HEK293 (cell line): Measurements from ENCODE around the gene DNAJC10.

ENCODE experiments used
- CTCF ChIP-seq: fragments of 450-650 bp; formaldehyde crosslinking; IDR thresholded peaks from 2 replicates; pipeline ENCODE4 v1.5.1; 2016; ENCODE audit warnings: missing biosample characterization, missing genetic modification characterization
- GLIS2 ChIP-seq: fragments of 450-650 bp; formaldehyde crosslinking; IDR thresholded peaks from 2 replicates; pipeline ENCODE4 v1.5.1; 2016; ENCODE audit warnings: missing biosample characterization, missing genetic modification characterization
- HOXD13 ChIP-seq: sonication (generic); formaldehyde crosslinking; IDR thresholded peaks from 2 replicates; pipeline ENCODE4 v1.8.0; 2022; ENCODE audit warnings: missing genetic modification reagents, borderline replicate concordance
- KLF1 ChIP-seq: fragments of 450-650 bp; formaldehyde crosslinking; IDR thresholded peaks from 2 replicates; pipeline ENCODE4 v1.5.1; 2016; ENCODE audit warnings: missing biosample characterization, missing genetic modification characterization
- SCRT1 ChIP-seq: fragments of 450-650 bp; formaldehyde crosslinking; IDR thresholded peaks from 2 replicates; pipeline ENCODE4 v1.5.1; 2016; ENCODE audit warnings: missing biosample characterization, missing genetic modification characterization, borderline replicate concordance
- ZBTB17 ChIP-seq: fragments of 450-650 bp; formaldehyde crosslinking; IDR thresholded peaks from 2 replicates; pipeline ENCODE4 v1.5.1; 2016; ENCODE audit warnings: missing biosample characterization, missing genetic modification characterization
- ZBTB44 ChIP-seq: fragments of 450-650 bp; IDR thresholded peaks from 2 replicates; pipeline ENCODE4 v1.5.1; 2018; ENCODE audit warnings: missing biosample characterization, mild to moderate bottlenecking, missing genetic modification characterization
- ZNF121 ChIP-seq: fragments of 450-650 bp; formaldehyde crosslinking; IDR thresholded peaks from 2 replicates; pipeline ENCODE4 v1.5.1; 2016; ENCODE audit warnings: missing biosample characterization, missing genetic modification characterization
- ZNF169 ChIP-seq: fragments of 450-650 bp; formaldehyde crosslinking; IDR thresholded peaks from 2 replicates; pipeline ENCODE4 v1.5.1; 2016; ENCODE audit warnings: missing biosample characterization, missing genetic modification characterization
- ZNF184 ChIP-seq: fragments of 450-650 bp; IDR thresholded peaks from 2 replicates; pipeline ENCODE4 v1.5.1; 2018; ENCODE audit warnings: missing biosample characterization, mild to moderate bottlenecking, missing genetic modification characterization
- ZNF2 ChIP-seq: fragments of 450-650 bp; formaldehyde crosslinking; IDR thresholded peaks from 2 replicates; pipeline ENCODE4 v1.5.1; 2016; ENCODE audit warnings: missing biosample characterization, missing genetic modification characterization
- ZNF239 ChIP-seq: fragments of 450-650 bp; formaldehyde crosslinking; IDR thresholded peaks from 2 replicates; pipeline ENCODE4 v1.5.1; 2016; ENCODE audit warnings: missing biosample characterization, missing genetic modification characterization
- ZNF354C ChIP-seq: fragments of 450-650 bp; formaldehyde crosslinking; IDR thresholded peaks from 2 replicates; pipeline ENCODE4 v1.5.1; 2016; ENCODE audit warnings: missing biosample characterization, missing genetic modification characterization, low read depth, borderline replicate concordance
- ZNF366 ChIP-seq: fragments of 450-650 bp; formaldehyde crosslinking; conservative IDR thresholded peaks from 2 replicates; pipeline ENCODE4 v1.5.1; 2016; ENCODE audit warnings: missing biosample characterization, missing genetic modification characterization
- ZNF529 ChIP-seq: fragments of 450-650 bp; formaldehyde crosslinking; IDR thresholded peaks from 2 replicates; pipeline ENCODE4 v1.5.1; 2017; ENCODE audit warnings: missing genetic modification characterization, missing biosample characterization; ENCODE audit not compliant: insufficient replicate concordance
- ZNF544 ChIP-seq: fragments of 450-650 bp; formaldehyde crosslinking; IDR thresholded peaks from 2 replicates; pipeline ENCODE4 v1.5.0; 2017; ENCODE audit warnings: missing biosample characterization, missing genetic modification characterization
- ZNF549 ChIP-seq: fragments of 450-650 bp; IDR thresholded peaks from 2 replicates; pipeline ENCODE4 v1.5.1; 2018; ENCODE audit warnings: missing biosample characterization, missing genetic modification characterization, mild to moderate bottlenecking, inconsistent platforms, moderate library complexity
- ZNF555 ChIP-seq: fragments of 450-650 bp; formaldehyde crosslinking; conservative IDR thresholded peaks from 2 replicates; pipeline ENCODE4 v1.5.1; 2017; ENCODE audit warnings: missing biosample characterization, mild to moderate bottlenecking, missing genetic modification characterization, inconsistent platforms
- ZNF600 ChIP-seq: fragments of 450-650 bp; formaldehyde crosslinking; IDR thresholded peaks from 2 replicates; pipeline ENCODE4 v1.5.1; 2016; ENCODE audit warnings: missing biosample characterization, missing genetic modification characterization
- ZNF664 ChIP-seq: fragments of 450-650 bp; formaldehyde crosslinking; IDR thresholded peaks from 2 replicates; pipeline ENCODE4 v1.5.1; 2016; ENCODE audit warnings: missing biosample characterization, missing genetic modification characterization
- ZNF677 ChIP-seq: fragments of 450-650 bp; IDR thresholded peaks from 2 replicates; pipeline ENCODE4 v1.5.0; 2018; ENCODE audit warnings: missing biosample characterization, mild to moderate bottlenecking, missing genetic modification characterization, moderate library complexity
- ZNF707 ChIP-seq: fragments of 450-650 bp; formaldehyde crosslinking; IDR thresholded peaks from 2 replicates; pipeline ENCODE4 v1.5.1; 2016; ENCODE audit warnings: missing biosample characterization, missing genetic modification characterization
- ZNF776 ChIP-seq: fragments of 450-650 bp; formaldehyde crosslinking; IDR thresholded peaks from 2 replicates; pipeline ENCODE4 v1.5.0; 2017; ENCODE audit warnings: missing biosample characterization, missing genetic modification characterization, borderline replicate concordance
- ZNF792 ChIP-seq: fragments of 450-650 bp; formaldehyde crosslinking; IDR thresholded peaks from 2 replicates; pipeline ENCODE4 v1.5.1; 2016; ENCODE audit warnings: missing biosample characterization, missing genetic modification characterization
- ZNF830 ChIP-seq: fragments of 450-650 bp; IDR thresholded peaks from 2 replicates; pipeline ENCODE4 v1.5.0; 2018; ENCODE audit warnings: missing biosample characterization, missing genetic modification characterization, low read depth, mild to moderate bottlenecking, moderate library complexity
- ZSCAN30 ChIP-seq: fragments of 450-650 bp; IDR thresholded peaks from 2 replicates; pipeline ENCODE4 v1.5.1; 2018; ENCODE audit warnings: missing biosample characterization, mild to moderate bottlenecking, missing genetic modification characterization, moderate library complexity
- ZXDB ChIP-seq: fragments of 450-650 bp; formaldehyde crosslinking; IDR thresholded peaks from 2 replicates; pipeline ENCODE4 v1.5.1; 2016; ENCODE audit warnings: missing biosample characterization, missing genetic modification characterization
- TF ChIP-seq, protein P1 (sequence below): fragments of 450-650 bp; formaldehyde crosslinking; IDR thresholded peaks from 2 replicates; pipeline ENCODE4 v1.5.1; 2016; ENCODE audit warnings: missing biosample characterization, missing genetic modification characterization, low read depth
- TF ChIP-seq, protein P2 (sequence below): fragments of 450-650 bp; formaldehyde crosslinking; IDR thresholded peaks from 2 replicates; pipeline ENCODE4 v1.5.1; 2016; ENCODE audit warnings: missing biosample characterization, missing genetic modification characterization

The DNAJC10 gene

DNA sequence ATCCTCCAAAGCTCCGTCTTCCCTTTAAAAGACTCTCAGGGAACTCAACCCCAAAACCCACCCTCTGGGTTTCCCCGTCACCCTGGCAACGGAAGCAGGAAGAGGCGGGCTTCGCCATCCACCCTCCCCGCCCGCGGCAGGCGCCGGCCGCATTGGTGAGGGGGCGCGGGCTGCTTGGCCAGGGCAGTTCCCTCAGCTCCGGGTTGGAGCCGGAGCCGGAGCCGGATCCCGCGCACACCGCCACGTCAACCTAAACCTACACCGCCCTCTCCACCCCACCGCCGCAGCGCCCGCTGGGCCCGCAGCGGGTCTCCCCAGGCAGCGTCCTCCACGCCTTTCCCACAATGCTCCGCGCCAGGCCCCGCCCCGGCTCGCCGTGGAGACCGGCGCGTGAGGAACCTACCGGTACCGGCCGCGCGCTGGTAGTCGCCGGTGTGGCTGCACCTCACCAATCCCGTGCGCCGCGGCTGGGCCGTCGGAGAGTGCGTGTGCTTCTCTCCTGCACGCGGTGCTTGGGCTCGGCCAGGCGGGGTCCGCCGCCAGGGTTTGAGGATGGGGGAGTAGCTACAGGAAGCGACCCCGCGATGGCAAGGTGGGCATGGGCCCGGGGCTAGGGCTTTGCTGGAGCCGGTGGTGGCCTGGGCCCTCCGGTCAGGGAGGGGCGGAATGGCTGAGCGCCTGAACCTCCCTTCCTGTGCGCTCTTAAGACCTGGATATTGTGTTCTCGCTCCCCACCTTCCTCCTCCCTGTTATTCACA, at the start of gene DNAJC10 (continued):
- TF ChIP-seq ZBTB44 (tag by site-specific recombination): 0 out of 2 replicates have a peak, but pooled peaks have one; percentile 2
- TF ChIP-seq ZNF529 (tag by site-specific recombination): no peak
- TF ChIP-seq ZBTB17: peak; percentile 63
- no peak; the same call in 1 of the 2 replicates for TF ChIP-seq GLIS2 (tag by site-specific recombination)
- no peak for TF ChIP-seq ZNF677 (tag by site-specific recombination)
- TF ChIP-seq ZNF121: 0 out of 2 replicates have a peak, but pooled peaks have one; percentile 15
- TF ChIP-seq SCRT1 (tag by site-specific recombination): no peak
- peak; percentile 67; the same call in 1 of the 2 replicates for TF ChIP-seq ZSCAN30
- TF ChIP-seq ZNF792 (tag by site-specific recombination): no peak
- no peak for TF ChIP-seq ZNF544 (tag by site-specific recombination)
- no peak for TF ChIP-seq ZNF555 (tag by site-specific recombination)
- no peak for TF ChIP-seq ZNF354C (tag by site-specific recombination)
- TF ChIP-seq KLF1 (tag by site-specific recombination): peak; percentile 66
- no peak for TF ChIP-seq ZNF664 (tag by site-specific recombination)
- no peak for TF ChIP-seq ZNF707 (tag by site-specific recombination)
- TF ChIP-seq, protein P1, sequence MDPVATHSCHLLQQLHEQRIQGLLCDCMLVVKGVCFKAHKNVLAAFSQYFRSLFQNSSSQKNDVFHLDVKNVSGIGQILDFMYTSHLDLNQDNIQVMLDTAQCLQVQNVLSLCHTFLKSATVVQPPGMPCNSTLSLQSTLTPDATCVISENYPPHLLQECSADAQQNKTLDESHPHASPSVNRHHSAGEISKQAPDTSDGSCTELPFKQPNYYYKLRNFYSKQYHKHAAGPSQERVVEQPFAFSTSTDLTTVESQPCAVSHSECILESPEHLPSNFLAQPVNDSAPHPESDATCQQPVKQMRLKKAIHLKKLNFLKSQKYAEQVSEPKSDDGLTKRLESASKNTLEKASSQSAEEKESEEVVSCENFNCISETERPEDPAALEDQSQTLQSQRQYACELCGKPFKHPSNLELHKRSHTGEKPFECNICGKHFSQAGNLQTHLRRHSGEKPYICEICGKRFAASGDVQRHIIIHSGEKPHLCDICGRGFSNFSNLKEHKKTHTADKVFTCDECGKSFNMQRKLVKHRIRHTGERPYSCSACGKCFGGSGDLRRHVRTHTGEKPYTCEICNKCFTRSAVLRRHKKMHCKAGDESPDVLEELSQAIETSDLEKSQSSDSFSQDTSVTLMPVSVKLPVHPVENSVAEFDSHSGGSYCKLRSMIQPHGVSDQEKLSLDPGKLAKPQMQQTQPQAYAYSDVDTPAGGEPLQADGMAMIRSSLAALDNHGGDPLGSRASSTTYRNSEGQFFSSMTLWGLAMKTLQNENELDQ (tag by site-specific recombination): no peak
- TF ChIP-seq, protein P2, sequence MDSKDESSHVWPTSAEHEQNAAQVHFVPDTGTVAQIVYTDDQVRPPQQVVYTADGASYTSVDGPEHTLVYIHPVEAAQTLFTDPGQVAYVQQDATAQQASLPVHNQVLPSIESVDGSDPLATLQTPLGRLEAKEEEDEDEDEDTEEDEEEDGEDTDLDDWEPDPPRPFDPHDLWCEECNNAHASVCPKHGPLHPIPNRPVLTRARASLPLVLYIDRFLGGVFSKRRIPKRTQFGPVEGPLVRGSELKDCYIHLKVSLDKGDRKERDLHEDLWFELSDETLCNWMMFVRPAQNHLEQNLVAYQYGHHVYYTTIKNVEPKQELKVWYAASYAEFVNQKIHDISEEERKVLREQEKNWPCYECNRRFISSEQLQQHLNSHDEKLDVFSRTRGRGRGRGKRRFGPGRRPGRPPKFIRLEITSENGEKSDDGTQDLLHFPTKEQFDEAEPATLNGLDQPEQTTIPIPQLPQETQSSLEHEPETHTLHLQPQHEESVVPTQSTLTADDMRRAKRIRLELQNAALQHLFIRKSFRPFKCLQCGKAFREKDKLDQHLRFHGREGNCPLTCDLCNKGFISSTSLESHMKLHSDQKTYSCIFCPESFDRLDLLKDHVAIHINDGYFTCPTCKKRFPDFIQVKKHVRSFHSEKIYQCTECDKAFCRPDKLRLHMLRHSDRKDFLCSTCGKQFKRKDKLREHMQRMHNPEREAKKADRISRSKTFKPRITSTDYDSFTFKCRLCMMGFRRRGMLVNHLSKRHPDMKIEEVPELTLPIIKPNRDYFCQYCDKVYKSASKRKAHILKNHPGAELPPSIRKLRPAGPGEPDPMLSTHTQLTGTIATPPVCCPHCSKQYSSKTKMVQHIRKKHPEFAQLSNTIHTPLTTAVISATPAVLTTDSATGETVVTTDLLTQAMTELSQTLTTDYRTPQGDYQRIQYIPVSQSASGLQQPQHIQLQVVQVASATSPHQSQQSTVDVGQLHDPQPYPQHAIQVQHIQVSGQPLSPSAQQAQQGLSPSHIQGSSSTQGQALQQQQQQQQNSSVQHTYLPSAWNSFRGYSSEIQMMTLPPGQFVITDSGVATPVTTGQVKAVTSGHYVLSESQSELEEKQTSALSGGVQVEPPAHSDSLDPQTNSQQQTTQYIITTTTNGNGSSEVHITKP: peak; percentile 63
- TF ChIP-seq ZNF2 (tag by site-specific recombination): peak; percentile 89
- TF ChIP-seq ZNF366 (tag by site-specific recombination): no peak
- TF ChIP-seq ZNF169 (tag by site-specific recombination): no peak
- TF ChIP-seq ZNF239 (tag by site-specific recombination): no peak
- TF ChIP-seq ZNF830 (tag by site-specific recombination): no peak
- no peak; the same call in 1 of the 2 replicates for TF ChIP-seq CTCF
- TF ChIP-seq ZNF776 (tag by site-specific recombination): no peak
- TF ChIP-seq HOXD13 (CRISPR knock-in tag): no peak
- no peak for TF ChIP-seq ZNF184 (tag by site-specific recombination)
- TF ChIP-seq ZNF549 (tag by site-specific recombination): no peak
- TF ChIP-seq ZXDB (tag by site-specific recombination): peak; percentile 76
- peak; percentile 94 for TF ChIP-seq ZNF600 (tag by site-specific recombination)
